ENCODE measurements around the gene KRTAP19-6. TPM values are rescaled to one million over a fixed set of nuclear protein-coding genes. Genes with fewer than 3 reads are reported as not detected.
"Not testable (repeated sequence)": the region's sequence is repeated elsewhere in the genome, so short reads cannot be mapped to it uniquely, and the experiment has no call there.

KRTAP19-6 gene
- not detected in 2 replicates for polyA plus RNA-seq (2014; cell fraction: cytosol; rRNA removed)
- not detected in 2 replicates for polyA plus RNA-seq (2014; cell fraction: nucleus; rRNA removed)

- DNase-seq (ENCODE audit: low spot score), result no peak
Observed at GRCh38 chr21:30541764-30542163, at the start of gene KRTAP19-6. Gene KRTAP19-6 (minus strand): TSS chr21:30541864. CDS start chr21:30541833, 31 bp downstream.

- DNase-seq (ENCODE audit: low spot score), result no peak
Observed at GRCh38 chr21:30590297-30590696, 48.6 kb upstream of the KRTAP19-6 start, which contains the start of gene KRTAP22-2. Gene KRTAP22-2 (minus strand): TSS chr21:30590397.

- no peak for DNase-seq (ENCODE audit: low spot score)
Observed at GRCh38 chr21:30582870-30583269, 41.2 kb upstream of the KRTAP19-6 start.

- DNase-seq (ENCODE audit: low spot score), result no peak
Observed at GRCh38 chr21:30580132-30580531, 38.5 kb upstream of the KRTAP19-6 start.

GRCh38 chr21:30579346-30579745, 37.7 kb upstream of the KRTAP19-6 start:
- no peak for DNase-seq (ENCODE audit: low spot score)

GRCh38 chr21:30577766-30578165, 36.1 kb upstream of the KRTAP19-6 start:
- DNase-seq (ENCODE audit: low spot score), result no peak

GRCh38 chr21:30567617-30568016, 26.0 kb upstream of the KRTAP19-6 start:
- DNase-seq (ENCODE audit: low spot score), result no peak

GRCh38 chr21:30563630-30564029, 22.0 kb upstream of the KRTAP19-6 start:
- no peak for DNase-seq (ENCODE audit: low spot score)

- no peak for DNase-seq (ENCODE audit: low spot score)
Observed at GRCh38 chr21:30563072-30563471, 21.4 kb upstream of the KRTAP19-6 start.

- no peak for DNase-seq (ENCODE audit: low spot score)
Observed at GRCh38 chr21:30561957-30562356, 20.3 kb upstream of the KRTAP19-6 start.

GRCh38 chr21:30561264-30561895, 19.7 kb upstream of the KRTAP19-6 start, which contains the start of gene KRTAP19-7:
Gene KRTAP19-7 (minus strand): TSS chr21:30561314. CDS start chr21:30561289, 25 bp downstream.
- no peak for DNase-seq (ENCODE audit: low spot score)

- DNase-seq (ENCODE audit: low spot score), result no peak
Observed at GRCh38 chr21:30555095-30555494, 13.4 kb upstream of the KRTAP19-6 start.

- DNase-seq (ENCODE audit: low spot score), result no peak
Observed at GRCh38 chr21:30552782-30553181, 11.1 kb upstream of the KRTAP19-6 start.

GRCh38 chr21:30518876-30519275, 22.8 kb downstream of the KRTAP19-6 start:
- DNase-seq (ENCODE audit: low spot score), result no peak

- DNase-seq (ENCODE audit: low spot score), result no peak
Observed at GRCh38 chr21:30515681-30516080, 26.0 kb downstream of the KRTAP19-6 start.

- DNase-seq (ENCODE audit: low spot score), result not testable (repeated sequence)
Observed at GRCh38 chr21:30505621-30506205, 36.0 kb downstream of the KRTAP19-6 start.

- no peak for DNase-seq (ENCODE audit: low spot score)
Observed at GRCh38 chr21:30502041-30502440, 39.6 kb downstream of the KRTAP19-6 start, which contains the start of gene KRTAP19-5. Gene KRTAP19-5 (minus strand): TSS chr21:30502141. CDS start chr21:30502090, 51 bp downstream.

- no peak for DNase-seq (ENCODE audit: low spot score)
Observed at GRCh38 chr21:30497065-30497464, 44.6 kb downstream of the KRTAP19-6 start, which contains the start of gene KRTAP19-4. Gene KRTAP19-4 (minus strand): TSS chr21:30497165. CDS start chr21:30497110, 55 bp downstream.

GRCh38 chr21:30491963-30492428, 49.7 kb downstream of the KRTAP19-6 start, which contains the start of gene KRTAP19-3:
Gene KRTAP19-3 (minus strand): TSS chr21:30492013. CDS start chr21:30491957, 56 bp downstream.
- no peak for DNase-seq (ENCODE audit: low spot score)

All from SK-N-DZ (cell line).